Rectal smooth muscle tissue (tissue), 1 donor: Measurements from ENCODE around the gene PRMT5.

Experiments
- H3K27ac ChIP-seq: one replicate; pipeline ENCODE4 v1.7.0; 2013; ENCODE audit warnings: low read depth, low read length, inconsistent platforms
- H3K27me3 ChIP-seq: one replicate; pipeline ENCODE4 v1.7.0; 2013; ENCODE audit warnings: low read length; ENCODE audit not compliant: control insufficient read depth, insufficient read depth
- H3K36me3 ChIP-seq: one replicate; pipeline ENCODE4 v1.7.0; 2013; ENCODE audit warnings: low read length; ENCODE audit not compliant: control insufficient read depth, insufficient read depth
- H3K4me1 ChIP-seq: one replicate; pipeline ENCODE4 v1.7.0; 2013; ENCODE audit warnings: low read length; ENCODE audit not compliant: control insufficient read depth, insufficient read depth
- H3K4me3 ChIP-seq: one replicate; pipeline ENCODE4 v1.7.0; 2013; ENCODE audit warnings: low read length
- H3K9ac ChIP-seq: one replicate; pipeline ENCODE4 v1.7.0; 2013; ENCODE audit warnings: low read length

Gene PRMT5

GRCh38 chr14:22877000-22877501 is 52.1 kb downstream of the PRMT5 start:
- H3K27ac ChIP-seq = no peak overlapping the region
- H3K4me3 ChIP-seq = no peak overlapping the region
- H3K27me3 ChIP-seq = no peaks in the 10 kb centered on the region
- peaks cover 6% of the 10 kb centered on the region for H3K4me1 ChIP-seq
- H3K36me3 ChIP-seq = peaks cover 44% of the 10 kb centered on the region
- H3K9ac ChIP-seq = no peak overlapping the region

GRCh38 chr14:22875748-22876319 is 53.3 kb downstream of the PRMT5 start:
- Histone ChIP-seq H3K9ac (no peak overlapping the region), H3K27ac (no peak overlapping the region), H3K4me1 (peaks cover 8% of the 10 kb centered on the region), H3K27me3 (no peaks in the 10 kb centered on the region), H3K4me3 (no peak overlapping the region), H3K36me3 (peaks cover 44% of the 10 kb centered on the region)

GRCh38 chr14:22875003-22875747 is 54.0 kb downstream of the PRMT5 start:
- Histone ChIP-seq H3K27me3 (no peaks in the 10 kb centered on the region), H3K4me3 (no peak overlapping the region), H3K36me3 (peaks cover 44% of the 10 kb centered on the region), H3K27ac (no peak overlapping the region), H3K4me1 (peaks cover 12% of the 10 kb centered on the region), H3K9ac (no peak overlapping the region)

GRCh38 chr14:22872833-22873520 is 56.2 kb downstream of the PRMT5 start:
- Histone ChIP-seq H3K36me3 (peaks cover 36% of the 10 kb centered on the region), H3K27ac (peak overlapping the region; percentile 99), H3K4me1 (peaks cover 12% of the 10 kb centered on the region), H3K27me3 (no peaks in the 10 kb centered on the region), H3K9ac (peak overlapping the region; percentile 4), H3K4me3 (peak overlapping the region; percentile 81)

GRCh38 chr14:22872033-22872832 is 56.9 kb downstream of the PRMT5 start:
- Histone ChIP-seq H3K4me3 (peak overlapping the region; percentile 81), H3K27me3 (no peaks in the 10 kb centered on the region), H3K36me3 (peaks cover 29% of the 10 kb centered on the region), H3K27ac (peak overlapping the region; percentile 99), H3K4me1 (peaks cover 12% of the 10 kb centered on the region), H3K9ac (peak overlapping the region; percentile 94)

- Histone ChIP-seq H3K36me3 (peaks cover 22% of the 10 kb centered on the region), H3K9ac (peak within 1 kb of the TSS; percentile 94), H3K27me3 (no peaks in the 10 kb centered on the region), H3K4me3 (peak within 1 kb of the TSS; percentile 81), H3K27ac (peak within 1 kb of the TSS; percentile 99), H3K4me1 (peaks cover 12% of the 10 kb centered on the region)
Measured at GRCh38 chr14:22871224-22872032, 57.7 kb downstream of the PRMT5 start, which contains the start of gene LRP10. Gene LRP10, plus strand, starts transcription at chr14:22871740. Its CDS starts 564 bp downstream, at chr14:22872304.

GRCh38 chr14:22870811-22871223 is 58.4 kb downstream of the PRMT5 start:
- H3K27ac ChIP-seq = peak overlapping the region; percentile 99
- peaks cover 16% of the 10 kb centered on the region for H3K36me3 ChIP-seq
- peaks cover 12% of the 10 kb centered on the region for H3K4me1 ChIP-seq
- H3K27me3 ChIP-seq = no peaks in the 10 kb centered on the region
- no peak overlapping the region for H3K9ac ChIP-seq
- H3K4me3 ChIP-seq = peak overlapping the region; percentile 81
